IgD-negative memory B cell (primary cell): ENCODE data around the gene UGDH. TPM values are rescaled to one million over a fixed set of nuclear protein-coding genes. Genes with fewer than 3 reads are reported as not detected.
A peak's percentile ranks its signal among the peaks of the same experiment; 100 is the strongest.
"Not testable (repeated sequence)": the region's sequence is repeated elsewhere in the genome, so short reads cannot be mapped to it uniquely, and the experiment has no call there.

Source experiments
- H3K27ac Mint-ChIP-seq, 3 donors: one replicate each; pipeline ENCODE4 v1.8.0; 2020 to 2022; ENCODE audit warnings: mild to moderate bottlenecking in 3 of 3, mixed read lengths in 3 of 3, moderate library complexity in 1 of 3
- H3K27me3 Mint-ChIP-seq: one replicate; pipeline ENCODE4 v1.8.0; 2021; ENCODE audit warnings: mixed read lengths
- H3K36me3 Mint-ChIP-seq: one replicate; pipeline ENCODE4 v1.8.0; 2020; ENCODE audit warnings: mild to moderate bottlenecking, mixed read lengths
- H3K4me1 Mint-ChIP-seq, 3 donors: one replicate each; pipeline ENCODE4 v1.8.0; 2020 to 2022; ENCODE audit warnings: mixed read lengths in 3 of 3, mild to moderate bottlenecking in 1 of 3
- H3K4me3 Mint-ChIP-seq, 4 donors: one replicate each; pipeline ENCODE4 v1.8.0; 2020 to 2022; ENCODE audit warnings: mild to moderate bottlenecking in 4 of 4, mixed read lengths in 4 of 4, moderate library complexity in 3 of 4
- H3K9me3 Mint-ChIP-seq, 3 donors: one replicate each; pipeline ENCODE4 v1.8.0; 2020 to 2021; ENCODE audit warnings: mixed read lengths in 3 of 3, mild to moderate bottlenecking in 1 of 3
- polyA plus RNA-seq: library from polyadenylated mRNA; unstranded; fragments of 300-500 nt; fragmentation: Illumina TruSeq; gene quantifications from one replicate; pipeline ENCODE4 v1.2.3, GENCODE V29; 2021

The UGDH gene
- polyA plus RNA-seq, 1 donor from 2014 or later: 20.0 TPM

DNA sequence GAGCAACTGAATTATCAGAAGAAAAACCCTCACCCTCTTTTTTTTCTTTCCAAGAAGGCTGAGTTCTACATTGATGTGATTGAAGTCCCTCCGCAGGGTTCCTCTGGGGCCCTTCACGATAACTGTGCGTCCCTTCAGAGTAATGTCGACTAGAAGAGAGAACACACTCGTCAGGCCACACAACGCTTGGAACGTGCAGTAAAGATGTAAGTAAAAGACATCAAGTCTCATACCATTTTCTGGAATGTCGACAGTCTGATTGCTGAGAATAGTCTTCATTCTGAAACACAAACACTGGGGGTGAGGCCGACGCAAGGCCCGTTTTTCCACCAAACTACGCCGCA, 69.1 kb downstream of the UGDH start:
- H3K36me3 Mint-ChIP-seq, H3K27me3 Mint-ChIP-seq, H3K9me3 Mint-ChIP-seq: not testable (repeated sequence)
- peaks cover 23% of the 10 kb centered on the region in 3 donors for H3K4me1 Mint-ChIP-seq
- H3K27ac Mint-ChIP-seq: peak overlapping the region; percentile 85 to 99 (median 98)
- peak overlapping the region; percentile 82 to 99 (median 96) for H3K4me3 Mint-ChIP-seq

DNA sequence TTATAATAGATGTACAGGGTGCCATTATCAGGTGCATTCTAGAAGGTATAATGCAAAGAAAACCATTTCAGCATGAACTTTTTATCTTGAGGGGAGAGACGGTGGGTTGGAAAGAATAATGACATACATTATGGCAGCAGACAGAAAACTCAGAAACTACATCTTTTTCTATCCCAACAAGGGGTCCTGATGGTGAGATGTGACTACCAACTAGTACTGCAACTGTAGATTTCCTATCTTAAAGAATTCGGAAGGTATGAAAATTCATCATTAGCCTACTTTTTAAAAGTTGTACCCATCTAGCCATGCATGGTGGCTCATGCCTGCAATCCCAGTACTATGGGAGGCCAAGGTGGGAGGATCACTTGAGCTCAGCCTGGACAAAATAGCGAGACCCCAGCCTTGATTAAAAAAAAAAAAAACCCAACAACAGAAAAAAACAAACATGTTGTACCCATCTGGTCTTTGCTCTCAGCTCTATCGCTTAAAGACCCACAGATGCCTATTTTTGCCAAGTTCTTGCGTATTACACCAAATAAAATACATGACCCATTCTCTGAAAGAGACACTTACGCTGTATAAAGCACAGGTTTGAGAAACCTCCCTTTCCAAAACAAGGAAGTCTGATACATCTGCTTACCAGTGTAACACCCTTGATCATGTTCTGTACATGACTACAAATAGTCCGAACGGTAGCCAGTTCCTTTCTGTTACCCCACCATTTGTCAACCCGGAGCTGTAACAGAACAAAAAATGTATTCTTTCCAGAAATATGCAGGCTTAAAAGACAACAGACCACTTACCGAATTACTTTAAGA, 70.1 kb downstream of the UGDH start:
- Mint-ChIP-seq H3K9me3 (no peaks in the 10 kb centered on the region), H3K27ac (peak overlapping the region; percentile 85 to 99 (median 98)), H3K27me3 (no peaks in the 10 kb centered on the region), H3K4me1 (peaks cover 23% of the 10 kb centered on the region in 3 donors), H3K4me3 (peak overlapping the region; percentile 82 to 99 (median 96)), H3K36me3 (peaks cover 4% of the 10 kb centered on the region)

- H3K9me3 Mint-ChIP-seq: no peaks in the 10 kb centered on the region
- peaks cover 2% of the 10 kb centered on the region for H3K36me3 Mint-ChIP-seq
- H3K4me3 Mint-ChIP-seq: peak overlapping the region in 1 of 4 donors; percentile 23
- no peak overlapping the region for H3K27ac Mint-ChIP-seq
- peaks cover 17 to 23% (median 21%) of the 10 kb centered on the region in 3 donors for H3K4me1 Mint-ChIP-seq
- H3K27me3 Mint-ChIP-seq: no peaks in the 10 kb centered on the region
Measured at GRCh38 chr4:39455486-39455885, 71.8 kb downstream of the UGDH start.

DNA sequence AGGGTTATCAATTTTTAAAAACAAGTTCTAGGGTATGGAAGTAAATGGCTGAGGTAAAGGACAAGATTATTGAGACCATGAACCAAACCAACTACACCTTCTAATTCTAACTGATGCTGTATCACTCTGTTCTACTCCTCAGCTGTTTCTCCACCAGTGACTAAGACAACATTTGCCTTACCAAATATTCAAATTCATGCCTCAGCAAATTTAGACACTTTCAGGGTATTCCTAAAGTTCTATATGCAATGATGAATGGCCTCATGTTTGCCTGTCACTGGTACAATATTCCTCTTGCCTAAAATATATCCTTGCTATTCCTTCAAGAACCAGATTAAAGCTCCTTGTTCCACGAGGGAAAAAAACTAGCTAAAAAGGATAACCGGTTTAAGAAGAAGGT, 73.5 kb downstream of the UGDH start:
- Mint-ChIP-seq H3K4me1 (peaks cover 15 to 20% (median 17%) of the 10 kb centered on the region in 3 donors), H3K27ac (peak overlapping the region in 1 of 3 donors; percentile 79), H3K9me3 (no peaks in the 10 kb centered on the region), H3K27me3 (no peaks in the 10 kb centered on the region), H3K4me3 (no peak overlapping the region), H3K36me3 (peaks cover 2% of the 10 kb centered on the region)

GRCh38 chr4:39452860-39453587, 74.2 kb downstream of the UGDH start:
- Mint-ChIP-seq H3K36me3 (peaks cover 2% of the 10 kb centered on the region), H3K4me3 (peak overlapping the region in 1 of 4 donors; percentile 46), H3K4me1 (peaks cover 16 to 17% (median 17%) of the 10 kb centered on the region in 3 donors), H3K27me3 (no peaks in the 10 kb centered on the region), H3K9me3 (no peaks in the 10 kb centered on the region), H3K27ac (peak overlapping the region; percentile 21 to 79 (median 72))

DNA sequence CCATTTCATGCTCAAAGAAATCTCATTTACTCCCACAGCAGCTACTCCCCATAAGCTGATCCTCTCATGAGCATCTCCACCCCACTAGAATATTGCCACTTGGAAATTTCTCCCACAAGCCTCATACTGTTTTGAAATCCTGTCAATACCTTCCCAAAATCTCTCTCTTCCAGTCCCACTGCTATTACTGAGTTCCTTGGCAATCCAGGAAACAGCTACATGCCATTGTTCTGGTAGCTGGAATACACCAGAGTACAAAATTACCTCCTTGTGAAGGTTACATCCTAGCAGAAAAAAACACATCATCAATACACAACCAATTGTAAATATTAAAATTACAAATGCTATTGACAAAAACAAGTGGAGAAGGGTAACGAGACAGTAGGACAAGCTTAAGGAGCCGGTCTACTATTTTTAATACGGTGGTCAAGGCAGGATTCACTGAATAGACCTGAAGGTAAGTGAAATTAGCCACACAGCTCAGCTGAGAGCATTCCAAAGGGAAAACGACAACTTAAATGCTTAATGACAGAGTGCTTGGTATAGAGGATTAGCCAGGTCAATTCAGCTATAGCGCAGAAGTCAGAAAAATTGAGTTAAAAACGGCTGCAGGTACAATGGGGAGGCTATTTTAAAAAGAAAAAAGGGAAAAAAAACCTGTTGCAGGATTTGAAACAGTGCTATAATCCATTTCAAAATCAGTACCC, 74.9 kb downstream of the UGDH start:
- H3K9me3 Mint-ChIP-seq: no peaks in the 10 kb centered on the region
- H3K4me1 Mint-ChIP-seq: peaks cover 16 to 17% (median 16%) of the 10 kb centered on the region in 3 donors
- peak overlapping the region; percentile 21 to 79 (median 72) for H3K27ac Mint-ChIP-seq
- H3K4me3 Mint-ChIP-seq: peak overlapping the region in 1 of 4 donors; percentile 46
- peaks cover 2% of the 10 kb centered on the region for H3K36me3 Mint-ChIP-seq
- H3K27me3 Mint-ChIP-seq: no peaks in the 10 kb centered on the region

- H3K27me3 Mint-ChIP-seq: no peaks in the 10 kb centered on the region
- H3K9me3 Mint-ChIP-seq: no peaks in the 10 kb centered on the region
- H3K4me3 Mint-ChIP-seq: no peak overlapping the region
- H3K27ac Mint-ChIP-seq: no peak overlapping the region
- H3K36me3 Mint-ChIP-seq: peaks cover 2% of the 10 kb centered on the region
- peaks cover 9 to 17% (median 17%) of the 10 kb centered on the region in 3 donors for H3K4me1 Mint-ChIP-seq
Measured at GRCh38 chr4:39451423-39452023, 75.7 kb downstream of the UGDH start.

- Mint-ChIP-seq H3K27ac (peak overlapping the region in 1 of 3 donors; percentile 15), H3K27me3 (no peaks in the 10 kb centered on the region), H3K9me3 (no peaks in the 10 kb centered on the region), H3K36me3 (peaks cover 2% of the 10 kb centered on the region), H3K4me3 (peak overlapping the region in 1 of 4 donors; percentile 1), H3K4me1 (peaks cover 9 to 17% (median 14%) of the 10 kb centered on the region in 3 donors)
Measured at GRCh38 chr4:39450618-39451017, 76.6 kb downstream of the UGDH start.

Other genes with a start within 250 kb of the UGDH start
- 39.7 TPM for gene RFC1, start 161.1 kb downstream of the UGDH start, polyA plus RNA-seq
- 0.09 TPM for gene KLB, start 120.5 kb downstream of the UGDH start, polyA plus RNA-seq
- 2,424 TPM for gene RPL9, start 68.5 kb downstream of the UGDH start, polyA plus RNA-seq
- 11.1 TPM for gene LIAS, start 68.4 kb downstream of the UGDH start, polyA plus RNA-seq
- 189 TPM for gene SMIM14, start 111.4 kb upstream of the UGDH start, polyA plus RNA-seq
- gene UBE2K, start 170.7 kb upstream of the UGDH start, polyA plus RNA-seq: 87.5 TPM